Hepatocyte (in vitro differentiated cells): ENCODE results near the gene ROBO1.

Experiments used
- CTCF ChIP-seq: fragments of 200-600 bp; sonication (generic); IDR thresholded peaks from 2 replicates; pipeline ENCODE4 v1.5.1; 2016; ENCODE audit warnings: antibody characterized with exemption, mild to moderate bottlenecking; ENCODE audit not compliant: poor library complexity
- EZH2 ChIP-seq: fragments of 200-600 bp; sonication (generic); IDR thresholded peaks from 2 replicates; pipeline ENCODE4 v1.6.1; 2016; ENCODE audit warnings: antibody characterized with exemption, mild to moderate bottlenecking, borderline replicate concordance

- TF ChIP-seq CTCF (no peak), EZH2 (no peak)
These were observed 512.5 kb downstream of the ROBO1 start for GRCh38 chr3:79255292-79255691.
